ACC112 (cell line): ENCODE measurements around the gene CORO2B.

Experiments used
- H2AFZ ChIP-seq: fragments of 200-600 bp; sonication (generic); one replicate; pipeline ENCODE4 v1.6.0; 2017; ENCODE audit warnings: antibody characterized with exemption, low read length; ENCODE audit not compliant: unreplicated experiment
- H3K27ac ChIP-seq: fragments of 200-600 bp; sonication (generic); 2 replicates; pipeline ENCODE4 v1.5.1; 2014; ENCODE audit warnings: low read depth, mild to moderate bottlenecking, antibody characterized with exemption, low read length, moderate library complexity
- H3K27me3 ChIP-seq: fragments of 200-600 bp; sonication (generic); 2 replicates; pipeline ENCODE4 v1.6.1; 2014; ENCODE audit warnings: mild to moderate bottlenecking, antibody characterized with exemption, low read length, moderate library complexity, mixed read lengths; ENCODE audit not compliant: insufficient read depth
- H3K36me3 ChIP-seq: fragments of 200-600 bp; sonication (generic); 2 replicates; pipeline ENCODE4 v1.6.1; 2016; ENCODE audit warnings: mild to moderate bottlenecking, antibody characterized with exemption, low read length, moderate library complexity, mixed read lengths; ENCODE audit not compliant: insufficient read depth
- H3K4me1 ChIP-seq: fragments of 200-600 bp; sonication (generic); one replicate; pipeline ENCODE4 v1.6.1; 2016; ENCODE audit warnings: low read length, mixed read lengths; ENCODE audit not compliant: insufficient read depth, unreplicated experiment, control insufficient read depth
- H3K4me3 ChIP-seq: fragments of 200-600 bp; sonication (generic); 2 replicates; pipeline ENCODE4 v1.5.1; 2014; ENCODE audit warnings: mild to moderate bottlenecking, low read depth, low read length
- H3K79me2 ChIP-seq: fragments of 200-600 bp; sonication (generic); one replicate; pipeline ENCODE4 v1.6.0; 2016; ENCODE audit warnings: low read length; ENCODE audit not compliant: control insufficient read depth, unreplicated experiment, insufficient read depth

CORO2B gene

DNA sequence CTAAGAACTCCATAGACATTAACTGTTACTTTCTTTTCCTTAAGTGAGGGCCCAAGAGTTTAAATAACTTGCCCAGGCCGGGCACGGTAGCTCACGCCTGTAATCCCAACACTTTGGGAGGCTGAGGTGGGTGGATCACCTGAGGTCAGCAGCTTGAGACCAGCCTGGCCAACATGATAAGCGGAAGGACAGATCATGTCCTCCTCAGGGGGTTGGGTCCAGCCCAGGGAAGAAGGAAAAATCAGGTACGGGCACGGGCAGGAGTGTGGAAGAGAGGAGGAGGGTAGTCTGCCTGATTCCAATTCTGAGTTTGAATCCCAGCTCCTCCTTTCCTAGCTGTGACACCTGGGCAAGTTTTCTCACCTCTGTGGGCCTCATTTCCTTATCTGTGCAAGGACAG, 123.1 kb downstream of the CORO2B start:
- no peak overlapping the region for H2AFZ ChIP-seq
- no peaks in the 10 kb centered on the region for H3K27me3 ChIP-seq
- H3K36me3 ChIP-seq: peaks cover under 1% of the 10 kb centered on the region; the same call in 1 of the 2 replicates
- H3K4me3 ChIP-seq: no peak overlapping the region
- H3K4me1 ChIP-seq: no peaks in the 10 kb centered on the region
- no peaks in the 10 kb centered on the region for H3K79me2 ChIP-seq
- H3K27ac ChIP-seq: no peak overlapping the region

DNA sequence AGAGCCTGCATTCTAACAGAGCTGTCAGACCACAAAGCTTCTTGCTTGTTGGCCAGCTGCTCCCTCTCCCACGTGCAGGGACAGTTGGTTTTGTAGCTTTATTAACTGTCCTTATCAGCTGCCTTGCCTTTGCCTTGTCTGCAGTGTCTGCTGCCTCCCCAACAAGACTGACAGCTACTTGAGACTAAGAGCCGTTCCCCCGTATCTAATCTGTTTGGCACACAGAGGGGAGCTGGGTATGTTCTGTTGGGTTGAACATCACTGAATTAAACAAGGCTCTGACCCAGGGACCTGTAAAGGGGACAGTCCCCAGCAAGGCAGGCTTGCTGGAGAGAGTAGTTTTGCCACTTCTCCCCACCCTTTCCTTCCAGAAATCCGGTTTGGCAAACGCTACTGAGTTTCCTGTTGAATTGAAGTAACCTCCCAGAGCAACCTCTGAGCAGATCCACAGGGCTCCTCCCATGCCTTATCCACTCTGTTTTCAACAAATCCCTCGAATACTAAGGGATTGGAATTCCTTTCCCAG, 125.8 kb downstream of the CORO2B start:
- Histone ChIP-seq H3K79me2 (no peaks in the 10 kb centered on the region), H2AFZ (no peak overlapping the region), H3K36me3 (no peaks in the 10 kb centered on the region), H3K27ac (no peak overlapping the region), H3K27me3 (no peaks in the 10 kb centered on the region), H3K4me3 (no peak overlapping the region), H3K4me1 (no peaks in the 10 kb centered on the region)

DNA sequence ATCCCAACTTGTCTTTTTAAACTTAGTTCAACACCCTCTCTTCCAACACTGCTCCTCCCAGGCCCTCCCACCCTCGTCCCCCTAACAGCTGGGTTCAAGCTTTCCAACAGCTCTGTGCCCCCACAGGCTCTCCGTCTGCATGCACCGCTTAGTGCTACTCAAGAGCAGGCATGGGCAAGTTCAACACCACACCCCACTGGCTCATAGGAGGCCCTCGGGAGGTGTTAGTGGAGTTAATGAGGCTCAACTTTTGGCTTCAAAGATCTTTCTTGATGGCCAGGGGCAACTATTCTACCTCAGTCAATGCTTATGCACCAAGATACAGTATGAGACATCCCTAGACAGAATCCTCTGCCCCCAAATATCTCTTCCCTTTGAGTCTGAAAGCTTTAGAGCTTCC, 127.5 kb downstream of the CORO2B start:
- H3K36me3 ChIP-seq: no peaks in the 10 kb centered on the region
- no peak overlapping the region for H2AFZ ChIP-seq
- H3K79me2 ChIP-seq: no peaks in the 10 kb centered on the region
- H3K4me1 ChIP-seq: no peaks in the 10 kb centered on the region
- no peaks in the 10 kb centered on the region for H3K27me3 ChIP-seq
- H3K27ac ChIP-seq: no peak overlapping the region
- no peak overlapping the region for H3K4me3 ChIP-seq

DNA sequence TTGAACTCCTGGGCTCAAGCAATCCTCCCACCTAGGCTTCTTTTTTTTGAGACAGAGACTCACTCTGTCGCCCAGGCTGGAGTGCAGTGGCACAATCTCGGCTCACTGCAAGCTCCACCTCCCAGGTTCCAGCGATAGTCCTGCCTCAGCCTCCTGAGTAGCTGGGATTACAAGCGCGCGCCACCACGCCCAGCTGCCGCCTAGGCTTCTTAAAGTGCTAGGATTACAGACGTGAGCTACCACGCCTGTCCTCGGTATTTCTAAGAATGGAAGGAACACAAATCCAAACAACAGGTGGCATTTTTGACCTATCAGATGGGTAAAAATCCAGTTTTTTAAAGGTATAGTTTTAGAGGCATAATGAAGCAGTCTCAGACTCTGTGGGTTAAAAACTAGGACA, 128.1 kb downstream of the CORO2B start:
- H3K79me2 ChIP-seq: no peaks in the 10 kb centered on the region
- no peak overlapping the region for H3K4me3 ChIP-seq
- H3K27me3 ChIP-seq: no peaks in the 10 kb centered on the region
- H3K27ac ChIP-seq: no peak overlapping the region
- H3K36me3 ChIP-seq: no peaks in the 10 kb centered on the region
- H3K4me1 ChIP-seq: no peaks in the 10 kb centered on the region
- no peak overlapping the region for H2AFZ ChIP-seq

DNA sequence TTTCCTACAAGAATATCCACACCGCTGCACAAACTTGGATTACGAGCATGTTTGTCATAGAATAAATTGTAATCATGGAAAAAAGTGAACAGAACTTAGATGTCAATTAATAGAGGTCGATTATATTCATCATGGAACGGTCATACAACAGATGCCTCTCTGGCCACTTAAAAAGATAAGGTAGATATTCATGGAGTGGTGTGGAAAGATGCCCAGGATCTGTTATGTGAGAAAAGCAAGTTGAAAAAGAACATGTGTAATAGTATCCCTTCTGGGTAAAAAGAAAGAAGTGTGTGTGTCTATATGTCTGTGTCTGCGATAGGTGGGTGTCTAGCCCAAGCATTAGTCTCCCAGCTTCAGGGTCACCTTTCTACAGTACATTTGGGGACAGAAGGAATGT, 128.6 kb downstream of the CORO2B start:
- Histone ChIP-seq H3K27ac (no peak overlapping the region), H3K4me1 (no peaks in the 10 kb centered on the region), H3K79me2 (no peaks in the 10 kb centered on the region), H3K36me3 (no peaks in the 10 kb centered on the region), H2AFZ (no peak overlapping the region), H3K4me3 (no peak overlapping the region), H3K27me3 (no peaks in the 10 kb centered on the region)

DNA sequence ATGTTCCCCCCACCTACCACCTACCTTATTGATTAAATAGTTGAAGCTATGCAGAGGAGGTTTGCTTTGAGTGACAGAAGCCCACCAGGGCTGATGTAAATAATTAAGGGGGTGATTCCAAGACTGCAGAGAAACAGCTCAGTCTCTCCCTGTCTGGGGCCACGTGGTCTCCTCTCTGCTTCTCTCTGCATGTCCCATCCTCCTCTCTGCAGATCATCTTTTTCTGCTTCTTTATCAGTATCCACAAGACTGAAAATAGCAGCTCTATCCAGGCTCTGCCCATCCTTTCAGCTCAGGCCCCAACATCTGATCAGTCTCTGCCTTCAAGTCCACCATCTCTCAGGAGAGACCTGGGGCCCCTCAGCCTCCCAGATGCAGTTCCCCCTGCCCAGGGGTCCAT, 131.1 kb downstream of the CORO2B start:
- H3K27ac ChIP-seq: no peak overlapping the region
- H3K79me2 ChIP-seq: no peaks in the 10 kb centered on the region
- no peaks in the 10 kb centered on the region for H3K27me3 ChIP-seq
- no peaks in the 10 kb centered on the region for H3K36me3 ChIP-seq
- no peak overlapping the region for H3K4me3 ChIP-seq
- no peak overlapping the region for H2AFZ ChIP-seq
- H3K4me1 ChIP-seq: no peaks in the 10 kb centered on the region

DNA sequence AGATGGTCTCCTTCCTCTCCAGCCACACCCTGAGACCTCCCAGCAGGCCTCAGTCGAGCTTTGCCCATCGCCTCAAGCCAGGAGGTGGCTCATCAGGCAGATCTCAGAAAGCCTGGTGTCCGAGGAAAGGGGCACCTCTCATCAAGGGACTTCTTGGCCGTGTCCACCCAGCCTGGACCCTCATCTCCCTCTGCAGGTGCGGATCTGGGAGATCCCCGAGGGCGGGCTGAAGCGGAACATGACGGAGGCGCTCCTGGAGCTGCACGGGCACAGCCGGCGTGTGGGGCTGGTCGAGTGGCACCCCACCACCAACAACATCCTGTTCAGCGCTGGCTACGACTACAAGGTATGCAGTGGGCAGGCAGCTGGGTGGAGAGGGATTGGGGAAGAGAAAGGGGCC, 131.7 kb downstream of the CORO2B start:
- Histone ChIP-seq H3K79me2 (no peaks in the 10 kb centered on the region), H3K4me3 (no peak overlapping the region), H3K4me1 (no peaks in the 10 kb centered on the region), H2AFZ (no peak overlapping the region), H3K27ac (no peak overlapping the region), H3K27me3 (no peaks in the 10 kb centered on the region), H3K36me3 (no peaks in the 10 kb centered on the region)

DNA sequence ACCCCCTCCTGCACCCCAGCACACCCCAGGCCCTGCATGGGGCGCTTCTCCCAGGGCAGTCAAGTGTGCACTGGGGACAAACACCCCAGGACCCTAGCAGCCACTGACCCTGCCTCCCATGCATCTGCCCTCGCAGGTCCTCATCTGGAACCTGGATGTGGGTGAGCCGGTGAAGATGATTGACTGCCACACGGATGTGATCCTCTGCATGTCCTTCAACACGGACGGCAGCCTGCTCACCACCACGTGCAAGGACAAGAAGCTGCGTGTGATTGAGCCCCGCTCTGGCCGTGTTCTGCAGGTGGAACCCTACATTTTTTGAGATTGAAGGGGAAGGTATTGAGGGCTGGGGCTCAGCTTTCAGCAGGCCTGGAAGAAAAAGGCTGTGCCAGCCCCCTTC, 132.6 kb downstream of the CORO2B start:
- Histone ChIP-seq H3K27ac (no peak overlapping the region), H3K4me1 (no peaks in the 10 kb centered on the region), H3K79me2 (no peaks in the 10 kb centered on the region), H3K27me3 (no peaks in the 10 kb centered on the region), H2AFZ (no peak overlapping the region), H3K4me3 (no peak overlapping the region), H3K36me3 (no peaks in the 10 kb centered on the region)

DNA sequence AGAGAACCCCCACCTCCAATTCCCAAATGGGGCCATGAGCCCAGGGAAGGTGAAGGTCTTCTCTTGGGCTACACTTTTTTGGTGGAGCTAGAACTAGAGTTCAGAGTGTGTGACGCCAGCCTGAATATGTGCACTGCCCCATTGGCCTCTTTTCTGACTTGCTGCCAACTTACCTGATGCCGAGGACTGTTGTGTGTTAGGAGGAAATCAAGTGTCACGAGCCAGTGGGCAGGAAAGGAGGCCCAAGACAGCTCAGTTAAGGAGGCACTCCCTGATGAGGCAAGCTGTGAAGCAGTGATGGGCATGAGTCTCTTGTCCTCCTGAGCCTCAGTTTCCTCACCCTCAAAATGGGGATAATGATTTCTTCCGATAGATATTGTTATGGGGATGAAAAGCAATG, 134.1 kb downstream of the CORO2B start:
- Histone ChIP-seq H3K36me3 (no peaks in the 10 kb centered on the region), H2AFZ (no peak overlapping the region), H3K27ac (no peak overlapping the region), H3K27me3 (no peaks in the 10 kb centered on the region), H3K4me1 (no peaks in the 10 kb centered on the region), H3K4me3 (no peak overlapping the region), H3K79me2 (no peaks in the 10 kb centered on the region)

DNA sequence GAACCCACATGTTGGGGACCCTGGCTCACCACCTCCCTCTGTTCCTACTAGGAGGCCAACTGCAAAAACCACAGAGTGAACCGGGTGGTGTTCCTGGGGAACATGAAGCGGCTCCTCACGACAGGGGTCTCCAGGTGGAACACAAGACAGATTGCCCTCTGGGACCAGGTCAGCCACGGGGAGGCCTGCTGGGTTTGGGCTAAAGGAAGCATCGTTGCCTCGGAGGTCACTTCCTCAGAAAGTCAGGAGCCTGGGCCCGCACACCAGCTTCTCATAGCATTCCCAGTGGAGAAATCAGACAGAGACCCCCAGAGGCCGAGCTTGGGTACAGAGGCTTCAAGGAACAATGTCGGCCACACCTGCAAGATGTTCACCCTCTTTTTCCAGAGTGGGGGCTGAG, 135.1 kb downstream of the CORO2B start:
- Histone ChIP-seq H3K36me3 (no peaks in the 10 kb centered on the region), H2AFZ (no peak overlapping the region), H3K4me3 (no peak overlapping the region), H3K27me3 (no peaks in the 10 kb centered on the region), H3K4me1 (no peaks in the 10 kb centered on the region), H3K79me2 (no peaks in the 10 kb centered on the region), H3K27ac (no peak overlapping the region)

DNA sequence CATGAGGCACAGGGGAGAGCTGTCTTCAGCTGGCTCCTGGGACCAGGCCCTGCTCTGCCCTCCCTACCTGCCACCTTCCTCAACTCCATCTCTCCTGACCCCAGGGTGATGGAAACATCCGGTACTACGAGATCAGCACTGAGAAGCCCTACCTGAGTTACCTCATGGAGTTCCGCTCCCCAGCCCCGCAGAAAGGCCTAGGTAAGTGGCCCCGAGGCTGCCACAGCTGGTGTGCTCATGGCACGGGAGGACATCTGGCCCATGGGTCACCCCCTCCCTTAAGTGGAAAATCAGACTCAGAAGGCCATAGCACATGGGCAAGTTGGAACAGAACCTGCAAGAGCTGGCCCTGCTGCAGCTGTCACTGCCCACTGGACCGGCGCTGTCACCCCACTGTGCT, 136.3 kb downstream of the CORO2B start:
- Histone ChIP-seq H3K27me3 (no peaks in the 10 kb centered on the region), H3K79me2 (no peaks in the 10 kb centered on the region), H3K4me3 (no peak overlapping the region), H3K4me1 (no peaks in the 10 kb centered on the region), H3K27ac (no peak overlapping the region), H2AFZ (no peak overlapping the region), H3K36me3 (no peaks in the 10 kb centered on the region)
